HEK293 (cell line): Measurements from ENCODE around the gene SMURF2.

Source experiments
- CTCF ChIA-PET: fragments of 350-600 bp; formaldehyde crosslinking; extraction: SDS; loops from one replicate; lab custom pipeline; 2021; ENCODE audit warnings: antibody characterized with exemption; lab: Yijun Ruan, JAX
- POLR2A ChIA-PET: fragments of 300-600 bp; formaldehyde crosslinking; extraction: SDS; loops from one replicate; lab custom pipeline; 2020; ENCODE audit warnings: antibody characterized with exemption, inconsistent platforms; lab: Yijun Ruan, JAX
- H3K27ac ChIP-seq: fragments of 200-500 bp; sonication (Bioruptor generic); 2 replicates; pipeline ENCODE4 v1.5.1; 2014; ENCODE audit warnings: low read depth, low read length, control low read depth, inconsistent platforms; ENCODE audit errors: extremely low read depth
- H3K36me3 ChIP-seq, 2 experiments: fragments of 200-500 bp in 1 of 2; sonication (Bioruptor generic) in 1 of 2; 1 replicate in 1 of 2; 2 replicates in 1 of 2; pipeline ENCODE4 v1.5.1; 2014 to 2017; ENCODE audit warnings: inconsistent platforms in 2 of 2, low read length in 2 of 2; ENCODE audit not compliant: control insufficient read depth in 2 of 2, insufficient read depth in 1 of 2
- H3K4me1 ChIP-seq: fragments of 200-500 bp; sonication (Bioruptor generic); 2 replicates; pipeline ENCODE4 v1.5.1; 2014; ENCODE audit warnings: mild to moderate bottlenecking, low read length, inconsistent platforms; ENCODE audit not compliant: control insufficient read depth, insufficient read depth
- H3K4me3 ChIP-seq: 2 replicates; pipeline ENCODE4 v1.5.1; 2011; ENCODE audit warnings: low read depth, mild to moderate bottlenecking, control low read depth, low read length, moderate library complexity
- H3K9me3 ChIP-seq: fragments of 200-500 bp; sonication (Bioruptor generic); 2 replicates; pipeline ENCODE4 v1.5.1; 2014; ENCODE audit warnings: low read depth, low read length, inconsistent platforms; ENCODE audit not compliant: control insufficient read depth, insufficient read depth
- BCL6B ChIP-seq: fragments of 450-650 bp; formaldehyde crosslinking; IDR thresholded peaks from 2 replicates; pipeline ENCODE4 v1.5.1; 2017; ENCODE audit warnings: missing biosample characterization, missing genetic modification characterization
- ELK4 ChIP-seq: IDR thresholded peaks from 2 replicates; pipeline ENCODE4 v1.6.1; 2011; ENCODE audit warnings: mild to moderate bottlenecking, low read depth, low read length, borderline replicate concordance
- FEZF1 ChIP-seq: fragments of 450-650 bp; formaldehyde crosslinking; IDR thresholded peaks from 2 replicates; pipeline ENCODE4 v1.5.1; 2016; ENCODE audit warnings: missing biosample characterization, missing genetic modification characterization
- GFI1B ChIP-seq: fragments of 450-650 bp; formaldehyde crosslinking; IDR thresholded peaks from 2 replicates; pipeline ENCODE4 v1.5.1; 2016; ENCODE audit warnings: missing biosample characterization, missing genetic modification characterization
- SALL2 ChIP-seq: fragments of 450-650 bp; formaldehyde crosslinking; IDR thresholded peaks from 2 replicates; pipeline ENCODE4 v1.5.0; 2017; ENCODE audit warnings: missing biosample characterization, mild to moderate bottlenecking, missing genetic modification characterization, borderline replicate concordance
- ZFP3 ChIP-seq: fragments of 450-650 bp; formaldehyde crosslinking; IDR thresholded peaks from 2 replicates; pipeline ENCODE4 v1.5.1; 2016; ENCODE audit warnings: low read depth, missing biosample characterization, missing genetic modification characterization
- ZIC2 ChIP-seq: fragments of 450-650 bp; formaldehyde crosslinking; IDR thresholded peaks from 2 replicates; pipeline ENCODE4 v1.5.1; 2016; ENCODE audit warnings: missing biosample characterization, missing genetic modification characterization
- ZNF114 ChIP-seq: fragments of 450-650 bp; formaldehyde crosslinking; IDR thresholded peaks from 2 replicates; pipeline ENCODE4 v1.5.0; 2017; ENCODE audit warnings: missing biosample characterization, missing genetic modification characterization
- ZNF16 ChIP-seq: fragments of 450-650 bp; formaldehyde crosslinking; IDR thresholded peaks from 2 replicates; pipeline ENCODE4 v1.5.1; 2016; ENCODE audit warnings: low read depth, missing biosample characterization, missing genetic modification characterization
- ZNF174 ChIP-seq: fragments of 450-650 bp; formaldehyde crosslinking; IDR thresholded peaks from 2 replicates; pipeline ENCODE4 v1.5.0; 2017; ENCODE audit warnings: missing biosample characterization, mild to moderate bottlenecking, missing genetic modification characterization
- ZNF19 ChIP-seq: fragments of 450-650 bp; formaldehyde crosslinking; IDR thresholded peaks from 2 replicates; pipeline ENCODE4; 2016; ENCODE audit warnings: missing biosample characterization, missing genetic modification characterization, low read depth
- ZNF248 ChIP-seq: fragments of 450-650 bp; formaldehyde crosslinking; IDR thresholded peaks from 2 replicates; pipeline ENCODE4 v1.5.1; 2017; ENCODE audit warnings: missing biosample characterization, missing genetic modification characterization
- ZNF37A ChIP-seq: fragments of 450-650 bp; IDR thresholded peaks from 2 replicates; pipeline ENCODE4 v1.5.1; 2018; ENCODE audit warnings: missing biosample characterization, missing genetic modification characterization
- ZNF670 ChIP-seq: fragments of 450-650 bp; formaldehyde crosslinking; IDR thresholded peaks from 2 replicates; pipeline ENCODE4 v1.5.1; 2016; ENCODE audit warnings: missing biosample characterization, missing genetic modification characterization, low read depth
- ZNF843 ChIP-seq: fragments of 450-650 bp; formaldehyde crosslinking; IDR thresholded peaks from 2 replicates; pipeline ENCODE4 v1.5.1; 2016; ENCODE audit warnings: missing biosample characterization, missing genetic modification characterization
- ZXDB ChIP-seq: fragments of 450-650 bp; formaldehyde crosslinking; IDR thresholded peaks from 2 replicates; pipeline ENCODE4 v1.5.1; 2016; ENCODE audit warnings: missing biosample characterization, missing genetic modification characterization
- TF ChIP-seq, protein P1 (sequence below): fragments of 450-650 bp; formaldehyde crosslinking; IDR thresholded peaks from 2 replicates; pipeline ENCODE4 v1.5.1; 2016; ENCODE audit warnings: missing biosample characterization, missing genetic modification characterization, borderline replicate concordance
- TF ChIP-seq, protein P2 (sequence below): fragments of 450-650 bp; formaldehyde crosslinking; IDR thresholded peaks from 2 replicates; pipeline ENCODE4 v1.5.1; 2017; ENCODE audit warnings: missing biosample characterization, missing genetic modification characterization

Gene SMURF2

DNA sequence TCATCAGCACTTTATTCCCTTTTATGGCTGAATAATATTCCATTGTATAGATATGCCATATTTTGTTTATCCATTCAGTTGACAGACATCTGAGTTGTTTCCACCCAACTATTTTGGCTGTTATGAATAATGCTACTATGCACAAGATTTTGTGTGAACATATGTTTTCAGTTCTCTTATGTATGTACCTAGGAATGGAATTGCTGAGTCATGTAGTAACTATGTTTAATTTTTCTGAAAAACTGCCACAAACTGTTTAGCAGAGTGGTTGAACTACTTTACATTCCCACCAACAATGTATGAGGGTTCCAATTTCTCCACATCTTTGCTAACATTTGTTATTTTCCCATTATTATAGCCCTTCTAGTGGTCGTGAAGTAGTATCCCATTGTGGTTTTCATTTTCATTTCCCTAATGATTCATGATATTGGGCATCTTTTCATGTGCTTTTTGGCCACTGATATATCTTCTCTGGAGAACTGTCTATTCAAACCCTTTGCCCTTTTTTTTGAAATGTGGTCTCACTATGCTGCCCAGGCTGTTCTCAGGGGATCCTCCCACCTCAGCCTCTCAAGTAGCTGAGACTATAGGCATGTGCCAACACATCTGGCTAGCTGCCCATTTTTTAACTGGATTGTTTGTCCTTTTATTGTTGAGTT lies 26.3 kb downstream of the SMURF2 start (continued):
- TF ChIP-seq ZIC2 = no peak
- TF ChIP-seq ZNF37A (tag by site-specific recombination) = no peak
- no peak for TF ChIP-seq ZNF174 (tag by site-specific recombination)
- no peak for TF ChIP-seq ZNF16
- TF ChIP-seq ZNF248 (tag by site-specific recombination) = no peak
- no peak for TF ChIP-seq ZFP3 (tag by site-specific recombination)
- TF ChIP-seq FEZF1 (tag by site-specific recombination) = no peak
- TF ChIP-seq ZNF843 (tag by site-specific recombination) = no peak
- TF ChIP-seq, protein P1, sequence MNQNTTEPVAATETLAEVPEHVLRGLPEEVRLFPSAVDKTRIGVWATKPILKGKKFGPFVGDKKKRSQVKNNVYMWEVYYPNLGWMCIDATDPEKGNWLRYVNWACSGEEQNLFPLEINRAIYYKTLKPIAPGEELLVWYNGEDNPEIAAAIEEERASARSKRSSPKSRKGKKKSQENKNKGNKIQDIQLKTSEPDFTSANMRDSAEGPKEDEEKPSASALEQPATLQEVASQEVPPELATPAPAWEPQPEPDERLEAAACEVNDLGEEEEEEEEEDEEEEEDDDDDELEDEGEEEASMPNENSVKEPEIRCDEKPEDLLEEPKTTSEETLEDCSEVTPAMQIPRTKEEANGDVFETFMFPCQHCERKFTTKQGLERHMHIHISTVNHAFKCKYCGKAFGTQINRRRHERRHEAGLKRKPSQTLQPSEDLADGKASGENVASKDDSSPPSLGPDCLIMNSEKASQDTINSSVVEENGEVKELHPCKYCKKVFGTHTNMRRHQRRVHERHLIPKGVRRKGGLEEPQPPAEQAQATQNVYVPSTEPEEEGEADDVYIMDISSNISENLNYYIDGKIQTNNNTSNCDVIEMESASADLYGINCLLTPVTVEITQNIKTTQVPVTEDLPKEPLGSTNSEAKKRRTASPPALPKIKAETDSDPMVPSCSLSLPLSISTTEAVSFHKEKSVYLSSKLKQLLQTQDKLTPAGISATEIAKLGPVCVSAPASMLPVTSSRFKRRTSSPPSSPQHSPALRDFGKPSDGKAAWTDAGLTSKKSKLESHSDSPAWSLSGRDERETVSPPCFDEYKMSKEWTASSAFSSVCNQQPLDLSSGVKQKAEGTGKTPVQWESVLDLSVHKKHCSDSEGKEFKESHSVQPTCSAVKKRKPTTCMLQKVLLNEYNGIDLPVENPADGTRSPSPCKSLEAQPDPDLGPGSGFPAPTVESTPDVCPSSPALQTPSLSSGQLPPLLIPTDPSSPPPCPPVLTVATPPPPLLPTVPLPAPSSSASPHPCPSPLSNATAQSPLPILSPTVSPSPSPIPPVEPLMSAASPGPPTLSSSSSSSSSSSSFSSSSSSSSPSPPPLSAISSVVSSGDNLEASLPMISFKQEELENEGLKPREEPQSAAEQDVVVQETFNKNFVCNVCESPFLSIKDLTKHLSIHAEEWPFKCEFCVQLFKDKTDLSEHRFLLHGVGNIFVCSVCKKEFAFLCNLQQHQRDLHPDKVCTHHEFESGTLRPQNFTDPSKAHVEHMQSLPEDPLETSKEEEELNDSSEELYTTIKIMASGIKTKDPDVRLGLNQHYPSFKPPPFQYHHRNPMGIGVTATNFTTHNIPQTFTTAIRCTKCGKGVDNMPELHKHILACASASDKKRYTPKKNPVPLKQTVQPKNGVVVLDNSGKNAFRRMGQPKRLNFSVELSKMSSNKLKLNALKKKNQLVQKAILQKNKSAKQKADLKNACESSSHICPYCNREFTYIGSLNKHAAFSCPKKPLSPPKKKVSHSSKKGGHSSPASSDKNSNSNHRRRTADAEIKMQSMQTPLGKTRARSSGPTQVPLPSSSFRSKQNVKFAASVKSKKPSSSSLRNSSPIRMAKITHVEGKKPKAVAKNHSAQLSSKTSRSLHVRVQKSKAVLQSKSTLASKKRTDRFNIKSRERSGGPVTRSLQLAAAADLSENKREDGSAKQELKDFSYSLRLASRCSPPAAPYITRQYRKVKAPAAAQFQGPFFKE (tag by site-specific recombination) = no peak
- no peak for TF ChIP-seq BCL6B (tag by site-specific recombination)

- ChIA-PET POLR2A (no interaction called here), CTCF (interaction anchor here (0.6 to 1.7 kb wide), 3 partner anchors 11 to 143 kb away, joined by 4 read pairs; no protein-coding TSS in a partner anchor)
- no peaks in the 10 kb centered on the region for H3K9me3 ChIP-seq
- H3K27ac ChIP-seq = no peak overlapping the region
- H3K4me3 ChIP-seq = no peak overlapping the region
- H3K36me3 ChIP-seq = peaks cover 0 to 4% of the 10 kb centered on the region in 2 experiments; a peak in 2 of 3 replicates
- TF ChIP-seq SALL2 (tag by site-specific recombination) (no peak), ELK4 (no peak), ZNF114 (tag by site-specific recombination) (no peak), ZNF19 (tag by site-specific recombination) (no peak), ZXDB (tag by site-specific recombination) (no peak), GFI1B (tag by site-specific recombination) (no peak), ZNF670 (tag by site-specific recombination) (no peak)
- TF ChIP-seq, protein P2, sequence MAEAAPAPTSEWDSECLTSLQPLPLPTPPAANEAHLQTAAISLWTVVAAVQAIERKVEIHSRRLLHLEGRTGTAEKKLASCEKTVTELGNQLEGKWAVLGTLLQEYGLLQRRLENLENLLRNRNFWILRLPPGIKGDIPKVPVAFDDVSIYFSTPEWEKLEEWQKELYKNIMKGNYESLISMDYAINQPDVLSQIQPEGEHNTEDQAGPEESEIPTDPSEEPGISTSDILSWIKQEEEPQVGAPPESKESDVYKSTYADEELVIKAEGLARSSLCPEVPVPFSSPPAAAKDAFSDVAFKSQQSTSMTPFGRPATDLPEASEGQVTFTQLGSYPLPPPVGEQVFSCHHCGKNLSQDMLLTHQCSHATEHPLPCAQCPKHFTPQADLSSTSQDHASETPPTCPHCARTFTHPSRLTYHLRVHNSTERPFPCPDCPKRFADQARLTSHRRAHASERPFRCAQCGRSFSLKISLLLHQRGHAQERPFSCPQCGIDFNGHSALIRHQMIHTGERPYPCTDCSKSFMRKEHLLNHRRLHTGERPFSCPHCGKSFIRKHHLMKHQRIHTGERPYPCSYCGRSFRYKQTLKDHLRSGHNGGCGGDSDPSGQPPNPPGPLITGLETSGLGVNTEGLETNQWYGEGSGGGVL (tag by site-specific recombination) = no peak
- TF ChIP-seq, all 188 proteins: peak for 0
- H3K4me1 ChIP-seq = peaks cover 8% of the 10 kb centered on the region
Measured at GRCh38 chr17:64634218-64634617, 27.9 kb downstream of the SMURF2 start.
